ENCODE results near the gene MVP.
"Not testable (repeated sequence)": the region's sequence is repeated elsewhere in the genome, so short reads cannot be mapped to it uniquely, and the experiment has no call there.

Gene MVP

GRCh38 chr16:29862884-29863668, 42.8 kb downstream of the MVP start, which contains the start of gene CDIPT:
Gene CDIPT, minus strand, starts transcription at chr16:29863226. Its CDS starts 369 bp downstream, at chr16:29862857.
- Histone ChIP-seq H3K27me3 (no peaks in the 10 kb centered on the region), H3K9me3 (no peaks in the 10 kb centered on the region), H3K36me3 (peaks cover 16 to 32% (median 30%) of the 10 kb centered on the region in 3 donors), H3K4me3 (peak within 1 kb of the TSS; percentile 59 to 68), H3K27ac (peak within 1 kb of the TSS; percentile 74 to 89), H3K4me1 (peaks cover 0 to 33% (median 25%) of the 10 kb centered on the region in 4 donors)
- TF ChIP-seq, protein P1, sequence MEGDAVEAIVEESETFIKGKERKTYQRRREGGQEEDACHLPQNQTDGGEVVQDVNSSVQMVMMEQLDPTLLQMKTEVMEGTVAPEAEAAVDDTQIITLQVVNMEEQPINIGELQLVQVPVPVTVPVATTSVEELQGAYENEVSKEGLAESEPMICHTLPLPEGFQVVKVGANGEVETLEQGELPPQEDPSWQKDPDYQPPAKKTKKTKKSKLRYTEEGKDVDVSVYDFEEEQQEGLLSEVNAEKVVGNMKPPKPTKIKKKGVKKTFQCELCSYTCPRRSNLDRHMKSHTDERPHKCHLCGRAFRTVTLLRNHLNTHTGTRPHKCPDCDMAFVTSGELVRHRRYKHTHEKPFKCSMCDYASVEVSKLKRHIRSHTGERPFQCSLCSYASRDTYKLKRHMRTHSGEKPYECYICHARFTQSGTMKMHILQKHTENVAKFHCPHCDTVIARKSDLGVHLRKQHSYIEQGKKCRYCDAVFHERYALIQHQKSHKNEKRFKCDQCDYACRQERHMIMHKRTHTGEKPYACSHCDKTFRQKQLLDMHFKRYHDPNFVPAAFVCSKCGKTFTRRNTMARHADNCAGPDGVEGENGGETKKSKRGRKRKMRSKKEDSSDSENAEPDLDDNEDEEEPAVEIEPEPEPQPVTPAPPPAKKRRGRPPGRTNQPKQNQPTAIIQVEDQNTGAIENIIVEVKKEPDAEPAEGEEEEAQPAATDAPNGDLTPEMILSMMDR (IDR thresholded peaks at IDR 0.05), result peak; percentile 45 to 80
- intact Hi-C loops (cut with DNase I; ENCODE audit: low total_unique reads), result loop anchor here (5.0 kb wide), 2 partner anchors 36 to 144 kb away; no protein-coding TSS in a partner anchor
- DNase-seq, result peak; percentile 93 to 97

DNA sequence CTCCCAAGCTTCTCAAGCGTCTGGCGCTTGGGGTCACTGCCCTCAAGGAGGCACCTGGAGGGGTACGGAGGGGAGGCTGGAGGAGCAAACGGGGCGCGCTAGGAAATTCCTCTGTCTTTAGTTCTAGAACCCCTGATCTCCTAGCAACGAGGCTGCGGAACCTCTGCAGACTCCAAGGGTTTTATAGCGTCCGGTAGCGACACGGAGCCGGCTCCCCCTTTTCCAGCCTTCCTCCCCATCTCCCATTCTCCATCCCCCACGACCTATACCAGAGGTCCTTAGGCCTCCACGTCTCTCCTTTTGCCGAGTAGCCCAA, 43.4 kb downstream of the MVP start:
- Histone ChIP-seq H3K9me3 (no peaks in the 10 kb centered on the region), H3K4me3 (peak overlapping the region; percentile 59 to 68), H3K4me1 (peaks cover 0 to 32% (median 23%) of the 10 kb centered on the region in 4 donors), H3K36me3 (peaks cover 16 to 26% (median 25%) of the 10 kb centered on the region in 3 donors), H3K27ac (peak overlapping the region; percentile 74 to 89), H3K27me3 (no peaks in the 10 kb centered on the region)
- intact Hi-C loops (cut with DNase I; ENCODE audit: low total_unique reads), result loop anchor here (5.0 kb wide), 2 partner anchors 36 to 144 kb away; no protein-coding TSS in a partner anchor
- DNase-seq, result no peak
- TF ChIP-seq, protein P1 (IDR thresholded peaks at IDR 0.05), result no peak

GRCh38 chr16:29864205-29864604, 43.9 kb downstream of the MVP start:
- peaks cover 0 to 26% (median 20%) of the 10 kb centered on the region in 4 donors for H3K4me1 ChIP-seq
- no peak for DNase-seq
- TF ChIP-seq, protein P1 (IDR thresholded peaks at IDR 0.05), result no peak
- peaks cover 16 to 21% (median 20%) of the 10 kb centered on the region in 3 donors for H3K36me3 ChIP-seq
- H3K4me3 ChIP-seq, result no peak overlapping the region
- H3K9me3 ChIP-seq, result no peaks in the 10 kb centered on the region
- H3K27me3 ChIP-seq, result no peaks in the 10 kb centered on the region
- H3K27ac ChIP-seq, result no peak overlapping the region
- intact Hi-C loops (cut with DNase I; ENCODE audit: low total_unique reads), result loop anchor here (5.0 kb wide), 2 partner anchors 37 to 143 kb away; no protein-coding TSS in a partner anchor

DNA sequence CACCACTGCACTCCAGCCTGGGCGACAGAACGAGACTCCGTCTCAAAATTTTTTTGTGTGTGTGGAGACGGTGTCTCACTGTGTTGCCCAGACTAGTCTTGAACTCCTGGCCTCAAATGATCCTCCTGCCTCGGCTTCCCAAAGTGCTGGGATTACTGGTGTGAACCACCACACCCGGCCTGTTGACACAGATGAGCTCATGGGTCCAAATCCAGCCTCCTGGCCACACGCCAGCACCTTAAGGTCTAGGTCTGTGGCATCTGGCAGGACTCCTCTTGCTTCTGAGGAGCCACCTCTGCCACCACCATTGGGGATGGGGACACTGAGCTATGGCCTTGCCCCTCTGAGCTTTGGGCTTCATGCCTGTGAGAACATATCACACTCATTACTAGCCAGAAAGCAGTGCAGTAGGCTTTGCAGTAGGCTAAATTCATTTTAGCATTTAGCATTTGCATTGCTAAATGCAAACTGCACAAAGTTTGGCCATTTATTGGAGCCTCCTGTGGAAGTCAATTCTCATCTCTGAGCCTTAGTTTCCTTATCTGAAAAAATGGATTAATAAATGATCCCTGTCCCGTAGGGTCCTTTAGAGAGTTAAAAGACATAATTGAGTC, 48.2 kb downstream of the MVP start:
- Histone ChIP-seq H3K4me3 (no peak overlapping the region), H3K27me3 (peaks cover 0 to 7% of the 10 kb centered on the region in 2 donors), H3K27ac (no peak overlapping the region), H3K9me3 (no peaks in the 10 kb centered on the region), H3K36me3 (no peaks in the 10 kb centered on the region), H3K4me1 (peaks cover 0 to 4% (median 2%) of the 10 kb centered on the region in 4 donors)
- intact Hi-C loops (cut with DNase I; ENCODE audit: low total_unique reads), result no loop called here
- TF ChIP-seq, protein P1 (IDR thresholded peaks at IDR 0.05), result no peak
- no peak for DNase-seq

DNA sequence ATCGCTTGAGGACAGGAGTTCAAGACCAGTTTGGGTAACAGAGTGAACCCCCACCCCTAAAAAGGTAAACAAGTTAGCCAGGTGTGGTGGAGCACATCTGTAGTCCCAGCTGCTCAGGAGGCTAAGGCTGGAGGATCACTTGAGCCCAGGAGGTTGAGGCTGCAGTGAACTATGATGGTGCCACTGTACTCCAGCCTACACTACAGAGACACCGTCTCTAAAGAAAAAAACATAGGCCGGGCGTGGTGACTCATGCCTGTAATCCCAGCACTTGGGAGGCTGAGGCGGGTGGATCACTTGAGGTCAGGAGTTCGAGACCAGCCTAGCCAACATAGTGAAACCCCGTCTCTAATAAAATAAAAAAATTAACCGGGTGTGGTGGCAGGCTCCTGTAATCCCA, 48.8 kb downstream of the MVP start:
- H3K9me3 ChIP-seq; H3K36me3 ChIP-seq; intact Hi-C loops (cut with DNase I; ENCODE audit: low total_unique reads); H3K4me3 ChIP-seq; DNase-seq; H3K27me3 ChIP-seq; H3K4me1 ChIP-seq; H3K27ac ChIP-seq: not testable (repeated sequence)
